ENCODE measurements around the gene FBXO22.

DNA sequence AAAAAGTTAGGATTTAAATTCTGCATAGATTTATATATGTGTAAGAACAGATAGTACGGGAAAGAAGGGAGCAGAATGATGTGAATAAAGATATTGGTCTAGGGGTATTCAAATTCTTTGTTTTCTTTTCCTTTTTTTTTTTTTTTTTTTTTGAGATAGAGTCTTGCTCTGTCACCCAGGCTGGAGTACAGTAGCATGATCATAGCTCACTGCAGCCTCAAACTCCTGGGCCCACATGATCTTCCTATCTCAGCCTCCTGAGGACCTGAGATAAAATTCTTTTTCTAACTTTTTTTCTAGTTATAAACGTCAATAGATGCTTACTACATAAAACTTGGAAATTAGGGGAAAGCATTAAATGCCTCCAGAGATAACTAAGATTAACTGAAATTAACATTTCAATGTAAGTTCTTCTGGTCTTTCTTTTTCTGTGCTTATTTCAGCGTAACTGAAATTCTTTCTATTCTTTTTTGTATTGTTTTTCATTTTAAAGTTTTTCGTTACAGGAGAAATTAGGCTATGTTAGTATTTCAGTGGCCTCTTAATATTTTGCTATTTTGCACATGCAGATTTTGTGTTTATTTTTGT is 31.2 kb upstream of the FBXO22 start:
- no peak for TF ChIP-seq CTCF (IDR thresholded peaks at IDR 0.05)
- no peak for TF ChIP-seq POLR2A (IDR thresholded peaks at IDR 0.05)

Data from Peyer's patch (tissue), 4 donors.